HG03469 (cell line): ENCODE results near the gene BMP2K.

ENCODE experiments used
- ATAC-seq: cut with Tn5 transposase; IDR thresholded peaks from one replicate; pipeline ENCODE4 v1.9.1; 2021; ENCODE audit warnings: mild to moderate bottlenecking, moderate library complexity, moderate number of reproducible peaks; ENCODE audit not compliant: unreplicated experiment

The BMP2K gene

GRCh38 chr4:78763763-78764387, 12.3 kb upstream of the BMP2K start:
- ATAC-seq, result no peak

GRCh38 chr4:78764498-78764961, 11.6 kb upstream of the BMP2K start:
- no peak for ATAC-seq

GRCh38 chr4:78765432-78766006, 10.6 kb upstream of the BMP2K start:
- no peak for ATAC-seq

- no peak for ATAC-seq
Observed at GRCh38 chr4:78766026-78766425, 10.1 kb upstream of the BMP2K start.

GRCh38 chr4:78766650-78767049, 9.5 kb upstream of the BMP2K start:
- ATAC-seq, result peak; percentile 71

GRCh38 chr4:78767350-78767749, 8.8 kb upstream of the BMP2K start:
- ATAC-seq, result peak; percentile 54

GRCh38 chr4:78768452-78769180, 7.5 kb upstream of the BMP2K start:
- no peak for ATAC-seq

- ATAC-seq, result no peak
Observed at GRCh38 chr4:78770091-78770642, 6.0 kb upstream of the BMP2K start.

GRCh38 chr4:78772526-78773091, 3.5 kb upstream of the BMP2K start:
- no peak for ATAC-seq

GRCh38 chr4:78774417-78774816, 1.7 kb upstream of the BMP2K start:
- no peak for ATAC-seq

- peak; percentile 30 for ATAC-seq
Observed at GRCh38 chr4:78775303-78776078, 659 bp upstream of the BMP2K start.

- peak; percentile 28 for ATAC-seq
Observed at GRCh38 chr4:78776729-78777575, 802 bp downstream of the BMP2K start.

GRCh38 chr4:78777576-78777940, 1.4 kb downstream of the BMP2K start:
- ATAC-seq, result no peak

GRCh38 chr4:78778530-78778929, 2.4 kb downstream of the BMP2K start:
- no peak for ATAC-seq

- ATAC-seq, result no peak
Observed at GRCh38 chr4:78779280-78779679, 3.1 kb downstream of the BMP2K start.

- ATAC-seq, result no peak
Observed at GRCh38 chr4:78780093-78780492, 3.9 kb downstream of the BMP2K start.

GRCh38 chr4:78781139-78781538, 5.0 kb downstream of the BMP2K start:
- ATAC-seq, result no peak

- no peak for ATAC-seq
Observed at GRCh38 chr4:78781924-78782323, 5.8 kb downstream of the BMP2K start.

GRCh38 chr4:78784236-78784865, 8.2 kb downstream of the BMP2K start:
- no peak for ATAC-seq
